ENCODE results near the gene CKAP4. TPM values are rescaled to one million over a fixed set of nuclear protein-coding genes. Genes with fewer than 3 reads are reported as not detected.

CKAP4 gene
- total RNA-seq, 1 experiment from 2014 or later, result 62.4 TPM

- Histone ChIP-seq H2BK5ac (ENCODE audit: insufficient read length, low read length) (no peak overlapping the region), H3K23ac (ENCODE audit: insufficient read length, low read depth, low read length) (no peak overlapping the region)
- H3K36me3 Mint-ChIP-seq (ENCODE audit: insufficient read depth in 1 of 3, low read depth in 3 of 3), result peaks cover 3 to 18% (median 6%) of the 10 kb centered on the region in 3 experiments; a peak in 6 of 7 replicates
Measured at GRCh38 chr12:106219043-106219442, 28.8 kb downstream of the CKAP4 start.

More at GRCh38 chr12:106219043-106219442, 28.8 kb downstream of the CKAP4 start:
- no peak overlapping the region for H3T11ph ChIP-seq (ENCODE audit: low read length)
- Mint-ChIP-seq H3K4me1 (peaks cover 2% of the 10 kb centered on the region in 2 experiments; a peak in 1 of 4 replicates), H3K4me3 (no peak overlapping the region), H3K9me3 (peaks cover 20 to 21% of the 10 kb centered on the region in 2 experiments), H3K27ac (no peak overlapping the region), H3K27me3 (ENCODE audit: low read depth) (peaks cover 5% of the 10 kb centered on the region)
- H3K18ac ChIP-seq (ENCODE audit: insufficient read length, low read depth, low read length), result no peak overlapping the region
- H4K20me1 ChIP-seq (ENCODE audit: control insufficient read depth, insufficient read depth, insufficient read length), result no peaks in the 10 kb centered on the region
- no peak overlapping the region for H3K56ac ChIP-seq (ENCODE audit: insufficient read length, low read depth, low read length)
- H2BK20ac ChIP-seq (ENCODE audit: low read depth, low read length, poor library complexity, severe bottlenecking), result no peak overlapping the region
- H3K27me3 ChIP-seq (ENCODE audit: insufficient read depth, low read length), result no peaks in the 10 kb centered on the region
- no peak overlapping the region for H3K9ac ChIP-seq (ENCODE audit: extremely low read depth, insufficient read length, low read length)
- no peak overlapping the region for H2AFZ ChIP-seq (ENCODE audit: low read length)
- H3K27ac ChIP-seq (ENCODE audit: insufficient read length, low read depth, low read length), result no peak overlapping the region
- H4K8ac ChIP-seq (replicated peaks; ENCODE audit: insufficient read length, low read depth, low read length), result no peak overlapping the region
- no peak overlapping the region for H3K14ac ChIP-seq (ENCODE audit: insufficient read depth, low read length)
- H2BK15ac ChIP-seq (ENCODE audit: low read depth, low read length), result no peak overlapping the region
- H2BK12ac ChIP-seq (ENCODE audit: insufficient read length, low read depth, low read length), result no peak overlapping the region
- no peak for TF ChIP-seq CTCF (conservative IDR thresholded peaks at IDR 0.05)
- no peak for DNase-seq
- H3K4ac ChIP-seq (ENCODE audit: low read depth, low read length), result no peak overlapping the region
- H3K4me2 ChIP-seq (ENCODE audit: insufficient read depth, insufficient read length, low read length), result no peak overlapping the region
- no peak overlapping the region for H2AK5ac ChIP-seq (ENCODE audit: insufficient read length, low read length)
- no CpG with 5 or more reads among the region's 1 CpG for WGBS (ENCODE audit: extremely low coverage, insufficient read length, low lambda C conversion rate)
- no peaks in the 10 kb centered on the region for H3K79me1 ChIP-seq (ENCODE audit: insufficient read depth, low read depth, low read length, poor library complexity, severe bottlenecking)
- H2BK120ac ChIP-seq (ENCODE audit: low read depth, low read length, poor library complexity, severe bottlenecking), result no peak overlapping the region
- no peaks in the 10 kb centered on the region for H3K79me2 ChIP-seq (ENCODE audit: insufficient read depth, low read length)
- no peaks in the 10 kb centered on the region for H3K9me3 ChIP-seq (ENCODE audit: control insufficient read depth, low read depth, low read length)
- H4K91ac ChIP-seq (ENCODE audit: insufficient read length, low read depth, low read length), result no peak overlapping the region
- H4K5ac ChIP-seq (ENCODE audit: insufficient read length, low read depth, low read length), result no peak overlapping the region
- no peaks in the 10 kb centered on the region for H3K23me2 ChIP-seq (ENCODE audit: insufficient read length, low read depth, low read length, poor library complexity, severe bottlenecking)
- no peaks in the 10 kb centered on the region for H3K4me1 ChIP-seq (ENCODE audit: insufficient read depth, low read length)

All from H9 (cell line).